Measurements from ENCODE around the gene LRCH4.

DNA sequence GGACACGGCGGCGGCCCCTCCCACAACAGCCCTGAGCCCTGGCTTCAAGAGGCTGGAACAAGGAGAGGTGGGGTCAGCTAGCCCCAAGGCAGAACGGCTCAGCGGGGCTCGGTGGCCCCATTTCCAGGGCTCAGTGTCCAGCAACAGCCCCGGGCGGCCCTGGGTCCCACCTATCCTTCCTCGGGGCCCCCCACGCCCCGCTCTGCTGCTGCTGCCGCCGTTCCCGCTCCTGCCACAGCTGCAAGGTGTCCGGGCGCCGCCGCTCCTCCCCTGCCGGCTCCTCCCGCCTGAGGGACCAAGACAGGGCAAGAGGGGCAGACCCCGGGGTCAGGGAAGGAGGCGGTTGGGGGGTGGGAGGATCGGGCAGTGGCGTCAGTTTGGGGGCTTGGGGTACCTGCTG lies 8.8 kb downstream of the LRCH4 start:
- TF ChIP-seq, protein P1, sequence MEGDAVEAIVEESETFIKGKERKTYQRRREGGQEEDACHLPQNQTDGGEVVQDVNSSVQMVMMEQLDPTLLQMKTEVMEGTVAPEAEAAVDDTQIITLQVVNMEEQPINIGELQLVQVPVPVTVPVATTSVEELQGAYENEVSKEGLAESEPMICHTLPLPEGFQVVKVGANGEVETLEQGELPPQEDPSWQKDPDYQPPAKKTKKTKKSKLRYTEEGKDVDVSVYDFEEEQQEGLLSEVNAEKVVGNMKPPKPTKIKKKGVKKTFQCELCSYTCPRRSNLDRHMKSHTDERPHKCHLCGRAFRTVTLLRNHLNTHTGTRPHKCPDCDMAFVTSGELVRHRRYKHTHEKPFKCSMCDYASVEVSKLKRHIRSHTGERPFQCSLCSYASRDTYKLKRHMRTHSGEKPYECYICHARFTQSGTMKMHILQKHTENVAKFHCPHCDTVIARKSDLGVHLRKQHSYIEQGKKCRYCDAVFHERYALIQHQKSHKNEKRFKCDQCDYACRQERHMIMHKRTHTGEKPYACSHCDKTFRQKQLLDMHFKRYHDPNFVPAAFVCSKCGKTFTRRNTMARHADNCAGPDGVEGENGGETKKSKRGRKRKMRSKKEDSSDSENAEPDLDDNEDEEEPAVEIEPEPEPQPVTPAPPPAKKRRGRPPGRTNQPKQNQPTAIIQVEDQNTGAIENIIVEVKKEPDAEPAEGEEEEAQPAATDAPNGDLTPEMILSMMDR (IDR thresholded peaks at IDR 0.05): no peak
- no peak for TF ChIP-seq POLR2A (IDR thresholded peaks at IDR 0.05)

Measured in upper lobe of left lung (tissue), 4 donors.